Measurements from ENCODE around the gene ADGRF3.
"Not testable (repeated sequence)": the region's sequence is repeated elsewhere in the genome, so short reads cannot be mapped to it uniquely, and the experiment has no call there.

The ADGRF3 gene, protein sequence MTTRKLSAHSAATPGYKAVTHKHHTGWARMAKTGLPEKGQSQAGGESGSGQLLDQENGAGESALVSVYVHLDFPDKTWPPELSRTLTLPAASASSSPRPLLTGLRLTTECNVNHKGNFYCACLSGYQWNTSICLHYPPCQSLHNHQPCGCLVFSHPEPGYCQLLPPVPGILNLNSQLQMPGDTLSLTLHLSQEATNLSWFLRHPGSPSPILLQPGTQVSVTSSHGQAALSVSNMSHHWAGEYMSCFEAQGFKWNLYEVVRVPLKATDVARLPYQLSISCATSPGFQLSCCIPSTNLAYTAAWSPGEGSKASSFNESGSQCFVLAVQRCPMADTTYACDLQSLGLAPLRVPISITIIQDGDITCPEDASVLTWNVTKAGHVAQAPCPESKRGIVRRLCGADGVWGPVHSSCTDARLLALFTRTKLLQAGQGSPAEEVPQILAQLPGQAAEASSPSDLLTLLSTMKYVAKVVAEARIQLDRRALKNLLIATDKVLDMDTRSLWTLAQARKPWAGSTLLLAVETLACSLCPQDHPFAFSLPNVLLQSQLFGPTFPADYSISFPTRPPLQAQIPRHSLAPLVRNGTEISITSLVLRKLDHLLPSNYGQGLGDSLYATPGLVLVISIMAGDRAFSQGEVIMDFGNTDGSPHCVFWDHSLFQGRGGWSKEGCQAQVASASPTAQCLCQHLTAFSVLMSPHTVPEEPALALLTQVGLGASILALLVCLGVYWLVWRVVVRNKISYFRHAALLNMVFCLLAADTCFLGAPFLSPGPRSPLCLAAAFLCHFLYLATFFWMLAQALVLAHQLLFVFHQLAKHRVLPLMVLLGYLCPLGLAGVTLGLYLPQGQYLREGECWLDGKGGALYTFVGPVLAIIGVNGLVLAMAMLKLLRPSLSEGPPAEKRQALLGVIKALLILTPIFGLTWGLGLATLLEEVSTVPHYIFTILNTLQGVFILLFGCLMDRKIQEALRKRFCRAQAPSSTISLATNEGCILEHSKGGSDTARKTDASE

DNA sequence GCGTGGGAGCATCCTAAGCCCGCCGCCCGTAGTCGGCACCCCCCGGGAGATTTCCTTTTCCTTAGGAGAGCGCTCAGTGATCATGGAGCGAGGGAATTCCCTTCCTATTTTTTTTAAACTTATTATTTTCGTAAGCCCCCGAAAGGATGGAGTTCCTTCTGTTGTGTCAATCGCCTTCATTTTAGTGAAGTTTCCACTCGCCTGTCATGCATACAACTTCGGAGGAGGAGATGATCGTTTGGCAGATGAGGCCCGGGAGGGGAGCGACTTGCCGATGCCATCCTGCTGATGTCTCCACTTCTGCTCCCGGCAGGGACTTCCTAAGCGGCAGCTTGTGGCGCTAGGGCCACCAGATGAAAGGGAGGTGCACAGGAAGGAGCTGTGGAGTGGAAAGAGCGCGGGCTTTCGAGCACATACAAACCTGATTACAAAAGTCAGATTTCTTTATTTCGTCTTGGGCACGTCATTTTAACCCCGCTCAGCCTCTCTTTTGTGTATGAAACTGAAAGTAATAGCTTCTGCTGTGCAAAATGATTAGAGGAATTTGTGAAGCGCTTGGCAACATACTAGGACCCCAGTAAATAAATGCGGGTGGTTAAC is at the start of gene ADGRF3:
TSS of gene ADGRF3 (minus strand) at position 336 of the 600 bp plus-strand sequence. CDS start 555 bp downstream, outside the sequence.
- DNase-seq, result peak; percentile 62

DNA sequence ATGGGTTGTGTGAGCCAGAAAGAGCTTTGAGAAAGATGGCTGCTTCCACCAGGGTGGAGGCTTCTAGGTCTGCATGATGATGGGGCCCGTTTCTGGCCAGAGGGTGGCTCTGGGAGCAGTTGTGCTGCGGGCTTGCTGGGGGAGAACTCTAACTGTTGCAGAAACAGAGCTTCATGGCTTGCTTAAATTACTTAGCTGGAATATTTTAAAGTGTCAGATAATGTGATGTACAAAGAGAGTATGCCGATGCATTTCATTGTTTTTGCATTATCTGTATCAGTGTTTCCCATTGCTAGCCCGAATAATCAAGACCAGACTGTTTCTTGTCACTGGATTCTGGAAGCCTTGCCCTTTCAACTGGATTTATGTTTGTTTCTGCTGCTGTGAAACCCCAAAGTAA is 48.8 kb upstream of the ADGRF3 start:
- no peak for DNase-seq

DNA sequence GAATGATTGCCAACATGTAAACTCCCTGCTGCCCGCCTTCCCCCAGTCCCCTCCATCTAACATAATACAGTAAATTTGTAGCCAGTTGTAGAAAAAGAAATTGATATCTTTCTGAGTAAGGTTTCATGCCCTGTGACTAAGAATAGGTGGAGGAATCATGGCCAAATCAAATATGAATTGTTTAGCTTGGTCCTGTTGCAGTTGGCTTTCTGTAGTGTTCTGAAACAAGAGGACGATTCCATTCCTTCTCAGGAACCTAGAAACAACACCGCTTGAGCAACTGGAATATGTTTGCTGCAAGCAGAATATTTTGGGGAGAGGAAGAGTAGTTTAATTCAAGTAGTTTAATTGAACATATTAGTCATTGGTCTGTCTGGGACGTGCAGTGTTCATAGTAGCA is 48.1 kb upstream of the ADGRF3 start:
- no peak for DNase-seq

DNA sequence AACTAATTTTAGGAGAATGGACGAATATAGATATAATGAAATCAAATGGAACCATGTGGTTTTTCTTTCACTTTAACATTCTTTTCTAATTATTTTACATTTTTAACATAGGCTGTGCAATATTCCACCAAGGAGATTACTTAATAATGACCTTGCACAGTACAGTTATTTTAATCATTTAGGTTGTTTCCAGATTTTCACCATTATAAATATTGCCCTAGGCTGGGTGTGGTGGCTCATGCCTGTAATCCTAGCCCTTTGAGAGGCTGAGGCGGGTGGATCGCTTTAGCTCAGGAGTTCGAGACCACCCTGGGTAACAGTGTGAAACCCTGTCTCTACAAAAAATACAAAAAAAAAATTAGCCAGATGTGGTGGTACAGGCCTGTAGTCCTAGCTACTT is 40.6 kb upstream of the ADGRF3 start:
- no peak for DNase-seq

DNA sequence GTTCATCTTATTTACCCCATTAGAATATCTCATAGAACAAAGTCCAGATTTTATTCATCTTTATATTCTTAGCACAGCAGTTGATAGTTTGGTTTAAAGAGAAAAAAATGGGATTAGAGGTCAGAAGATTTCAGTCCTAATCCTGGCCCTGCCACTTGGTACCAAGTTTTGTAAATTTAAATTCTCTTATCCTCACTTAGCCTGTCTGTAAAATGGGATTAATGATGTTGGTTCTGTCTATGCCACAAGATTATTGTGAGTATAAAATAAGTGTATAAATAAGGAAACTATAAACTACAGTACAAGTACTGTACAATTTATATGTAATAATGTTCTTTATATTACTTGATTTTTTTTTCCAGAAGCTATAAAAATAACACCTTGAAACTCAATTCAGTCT is 38.0 kb upstream of the ADGRF3 start:
- no peak for DNase-seq

DNA sequence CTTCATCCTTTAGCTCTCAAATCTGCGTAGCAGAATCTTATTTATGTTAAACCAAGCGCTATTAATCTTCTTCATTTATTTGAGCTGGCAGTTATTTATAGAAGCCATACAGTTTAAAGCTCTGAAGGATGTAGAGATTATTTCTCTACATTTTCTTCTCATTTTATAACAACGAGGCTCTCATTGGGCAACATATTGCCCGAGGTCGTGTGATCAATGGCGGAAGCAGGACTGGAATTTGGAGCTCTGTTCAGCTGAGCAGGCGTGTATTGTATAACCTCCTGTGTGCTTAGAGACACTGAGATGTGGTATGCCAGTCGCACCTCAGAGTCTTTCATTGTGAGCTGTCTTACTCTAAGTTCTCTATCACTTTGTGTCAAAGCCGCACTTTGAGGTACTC is 37.6 kb upstream of the ADGRF3 start:
- DNase-seq, result no peak

- DNase-seq, result no peak
These were observed 36.0 kb upstream of the ADGRF3 start for GRCh38 chr2:26382564-26382963.

DNA sequence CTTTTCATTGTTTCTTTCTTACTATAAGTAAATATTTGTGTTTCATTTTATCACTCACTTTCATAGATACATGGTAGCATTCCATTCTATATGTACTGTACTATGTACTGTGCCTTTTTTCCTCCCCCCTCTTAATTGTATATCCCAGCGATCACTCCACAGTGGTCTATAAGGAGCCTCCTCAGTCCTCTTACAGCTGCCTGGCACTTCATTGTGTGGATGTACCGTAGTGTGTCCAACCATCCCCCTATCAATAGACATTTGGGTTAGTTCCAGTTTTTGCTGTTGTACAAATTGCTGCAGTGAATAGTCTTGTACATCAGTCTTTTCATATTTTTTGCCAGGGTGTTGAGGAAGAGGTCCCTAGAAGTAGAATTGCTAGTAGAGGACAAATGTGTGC is 33.7 kb upstream of the ADGRF3 start:
- DNase-seq, result no peak

GRCh38 chr2:26376799-26377198 is 30.2 kb upstream of the ADGRF3 start:
- DNase-seq, result no peak

- not testable (repeated sequence) for DNase-seq
These were observed 24.3 kb upstream of the ADGRF3 start for GRCh38 chr2:26370909-26371308.

- not testable (repeated sequence) for DNase-seq
These were observed 23.1 kb upstream of the ADGRF3 start for GRCh38 chr2:26369664-26370063.

GRCh38 chr2:26366957-26367356 is 20.4 kb upstream of the ADGRF3 start:
- DNase-seq, result no peak

GRCh38 chr2:26364669-26365068 is 18.1 kb upstream of the ADGRF3 start:
- no peak for DNase-seq

DNA sequence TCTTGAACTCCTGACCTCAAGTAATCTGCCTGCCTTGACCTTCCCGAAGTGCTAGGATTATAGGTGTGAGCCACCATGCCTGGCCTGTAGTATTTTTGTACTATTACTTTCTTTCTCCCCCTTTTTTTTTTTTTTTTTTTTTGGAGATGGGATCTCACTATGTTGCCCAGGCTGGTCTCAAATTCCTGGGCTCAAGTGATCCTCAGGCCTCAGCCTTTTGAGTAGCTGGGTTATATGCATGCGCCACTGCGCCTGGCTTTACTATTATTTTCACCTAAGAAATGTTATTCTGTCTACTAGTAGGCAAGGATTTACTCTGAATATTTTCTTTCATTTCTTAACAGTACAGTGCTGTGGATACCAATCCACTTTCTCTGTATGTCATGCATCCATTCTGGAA is 17.4 kb upstream of the ADGRF3 start:
- no peak for DNase-seq

- DNase-seq, result no peak
These were observed 16.7 kb upstream of the ADGRF3 start for GRCh38 chr2:26363323-26363722.

DNA sequence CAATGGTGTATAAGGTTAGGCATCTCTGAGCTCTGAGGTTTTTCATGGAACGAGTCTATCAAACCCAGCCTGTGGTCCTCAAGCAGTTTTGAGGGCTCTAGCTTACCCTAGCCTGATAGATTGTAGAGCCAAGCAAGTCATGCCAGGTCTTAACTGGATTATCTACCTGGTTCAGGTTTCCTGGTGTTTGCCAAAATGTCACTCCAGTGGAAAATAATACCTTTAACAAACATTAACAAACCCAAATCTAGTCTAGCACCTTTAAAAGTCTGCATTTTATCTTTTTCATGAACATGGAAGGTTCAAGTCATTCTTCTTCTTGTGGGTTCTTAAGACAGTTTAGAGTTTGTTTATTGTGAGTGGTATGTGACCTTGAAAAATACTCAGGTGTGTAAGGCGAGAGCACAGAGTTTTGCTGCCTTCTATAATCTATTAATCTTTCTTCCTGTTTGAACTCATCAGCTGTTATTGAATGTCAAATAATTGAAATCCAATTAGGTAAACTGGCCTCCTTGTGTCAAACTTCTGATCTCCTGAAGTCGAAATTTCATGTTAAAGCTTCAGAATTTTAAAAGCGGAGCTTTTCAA is 13.4 kb upstream of the ADGRF3 start:
- no peak for DNase-seq

DNA sequence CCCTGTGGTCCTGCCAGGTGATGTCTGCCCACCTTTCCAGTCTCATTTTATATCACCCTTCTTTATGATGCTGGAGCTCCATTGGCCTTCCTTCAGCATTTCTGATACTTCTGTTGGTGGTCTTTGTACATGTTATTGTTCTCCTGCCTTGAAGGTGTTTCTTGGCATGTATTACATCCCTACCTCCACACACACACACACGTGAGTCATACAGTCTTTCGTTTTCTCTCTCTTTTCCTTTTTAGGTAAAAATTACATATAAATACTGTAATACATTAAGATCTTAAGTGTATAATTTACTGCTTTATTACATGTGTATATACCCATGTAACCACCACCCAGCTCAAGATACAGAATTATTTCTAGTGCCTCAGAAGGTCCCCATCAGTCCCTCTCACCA is 10.2 kb upstream of the ADGRF3 start:
- DNase-seq, result no peak

GRCh38 chr2:26356111-26356510 is 9.5 kb upstream of the ADGRF3 start:
- DNase-seq, result no peak

DNA sequence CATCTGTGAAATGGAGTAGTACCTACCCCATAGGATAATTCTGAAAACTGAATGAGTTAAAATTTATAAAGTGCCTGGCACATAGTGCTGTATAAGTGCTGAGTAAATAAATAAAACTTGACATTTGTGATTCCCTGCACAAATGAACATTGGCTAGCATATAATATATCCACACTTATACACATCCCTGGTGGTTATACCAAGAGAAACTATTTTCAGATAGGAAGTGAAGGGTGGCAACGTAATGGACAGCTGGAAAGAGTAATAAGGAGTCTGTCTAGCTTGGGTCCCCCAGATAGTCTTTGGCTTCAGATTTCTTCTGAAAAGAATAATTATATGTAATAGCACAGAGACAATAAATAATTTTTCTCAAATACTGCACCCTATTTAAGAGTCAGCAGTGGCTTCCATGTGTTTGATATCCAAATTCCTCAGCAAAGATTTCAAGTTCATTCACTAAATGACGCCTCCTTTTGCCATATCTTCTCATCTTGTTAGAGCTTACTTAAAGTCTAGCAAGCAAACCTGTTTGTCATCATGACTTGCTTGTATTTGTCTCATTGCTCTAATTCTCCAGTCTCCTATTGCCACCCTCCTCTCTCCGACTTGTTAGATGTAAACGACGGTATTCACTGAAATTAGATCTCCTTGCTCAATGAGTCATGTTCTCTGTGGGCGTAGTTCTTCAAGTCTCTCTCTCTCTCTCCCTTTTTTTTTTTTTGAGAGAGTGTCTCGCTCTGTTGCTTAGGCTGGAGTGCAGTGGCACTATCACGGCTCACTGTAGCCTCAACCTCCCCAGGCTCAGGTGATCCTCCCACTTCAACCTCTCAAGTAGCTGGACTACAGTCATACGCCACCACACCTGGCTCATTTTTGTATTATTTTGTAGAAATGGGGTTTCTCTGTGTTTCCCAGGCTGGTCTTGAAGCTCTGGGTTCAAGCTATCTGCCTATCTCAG is 8.7 kb upstream of the ADGRF3 start:
- DNase-seq, result no peak

- DNase-seq, result not testable (repeated sequence)
These were observed 7.9 kb upstream of the ADGRF3 start for GRCh38 chr2:26354469-26354868.

DNA sequence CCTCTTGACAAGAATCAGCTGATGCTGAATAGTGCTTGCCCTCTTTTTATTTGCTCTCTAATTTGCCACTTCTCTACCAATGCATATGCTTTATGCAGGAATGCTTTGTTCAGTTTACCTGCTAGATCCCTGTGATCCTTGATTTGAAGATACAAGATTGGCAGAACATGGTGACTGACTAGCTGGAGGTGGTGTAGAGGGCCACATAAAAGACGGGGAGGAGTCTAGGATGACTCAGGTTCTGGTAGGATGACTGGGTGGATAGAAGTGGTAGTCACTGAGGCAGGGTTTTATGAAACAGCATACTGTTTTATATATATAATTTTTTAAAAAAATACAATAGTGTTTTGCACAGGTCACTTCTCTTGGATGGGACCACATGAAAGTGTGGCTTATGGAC is 6.3 kb upstream of the ADGRF3 start:
- DNase-seq, result no peak

Data from GF-D8 (cell line).